Fibroblast of skin of abdomen (primary cell): ENCODE data around the gene DTX1.

Experiments used
- DNase-seq: peaks from one replicate; pipeline ENCODE4 v3.0.0-alpha.2; 2013

DTX1 gene

GRCh38 chr12:113055594-113056380 lies 743 bp upstream of the DTX1 start:
- DNase-seq: no peak

GRCh38 chr12:113056381-113056630 lies 224 bp upstream of the DTX1 start:
- no peak for DNase-seq

GRCh38 chr12:113057565-113058485 lies 1.3 kb downstream of the DTX1 start:
- no peak for DNase-seq

GRCh38 chr12:113058553-113058952 lies 2.0 kb downstream of the DTX1 start:
- DNase-seq: no peak

- no peak for DNase-seq
Observed at GRCh38 chr12:113059071-113059595, 2.6 kb downstream of the DTX1 start.

GRCh38 chr12:113060336-113060960 lies 3.9 kb downstream of the DTX1 start:
- DNase-seq: no peak

GRCh38 chr12:113061061-113061694 lies 4.6 kb downstream of the DTX1 start:
- DNase-seq: no peak

GRCh38 chr12:113062502-113063395 lies 6.2 kb downstream of the DTX1 start:
- no peak for DNase-seq

- no peak for DNase-seq
Observed at GRCh38 chr12:113063396-113064350, 7.1 kb downstream of the DTX1 start.

GRCh38 chr12:113064395-113065125 lies 8.0 kb downstream of the DTX1 start:
- no peak for DNase-seq

- peak; percentile 6 for DNase-seq
Observed at GRCh38 chr12:113065126-113066007, 8.8 kb downstream of the DTX1 start.

GRCh38 chr12:113066813-113067400 lies 10.4 kb downstream of the DTX1 start:
- DNase-seq: no peak

GRCh38 chr12:113067987-113068935 lies 11.7 kb downstream of the DTX1 start:
- DNase-seq: no peak

- DNase-seq: no peak
Observed at GRCh38 chr12:113069149-113069548, 12.6 kb downstream of the DTX1 start.

GRCh38 chr12:113069751-113070116 lies 13.2 kb downstream of the DTX1 start:
- DNase-seq: no peak

GRCh38 chr12:113070117-113070906 lies 13.8 kb downstream of the DTX1 start:
- DNase-seq: no peak
